Measurements from ENCODE around the gene TMTC4.

Gene TMTC4

DNA sequence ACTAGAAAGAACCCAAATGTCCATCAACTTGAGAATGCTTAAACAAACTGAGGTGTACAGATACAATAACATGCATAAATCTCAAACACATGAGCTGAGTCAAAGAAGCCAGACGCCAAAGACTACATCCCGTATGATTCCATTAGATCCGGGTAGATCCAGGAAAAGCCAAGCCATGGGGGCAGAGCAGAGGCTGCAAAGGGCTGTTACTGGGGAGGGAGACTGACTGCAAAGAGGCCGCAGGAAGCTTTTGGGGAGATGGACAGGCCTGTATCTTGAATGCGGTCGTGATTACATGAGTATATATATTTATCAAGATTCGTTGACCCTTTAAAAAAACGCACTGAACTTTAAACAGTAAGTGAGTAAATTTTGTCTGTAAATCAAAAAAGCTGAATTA, 114.7 kb downstream of the TMTC4 start:
- Histone ChIP-seq H3K36me3 (ENCODE audit: control insufficient read depth, insufficient read depth, low read length) (no peaks in the 10 kb centered on the region), H3K4me3 (ENCODE audit: low read depth, low read length) (no peak overlapping the region), H3K9ac (ENCODE audit: low read depth, low read length) (no peak overlapping the region)

More for the DNA sequence above, 114.7 kb downstream of the TMTC4 start:
- H3K9me3 ChIP-seq (ENCODE audit: control insufficient read depth, insufficient read depth, low read length), result no peaks in the 10 kb centered on the region
- no peak overlapping the region for H3K27ac ChIP-seq (ENCODE audit: low read depth, low read length)
- no peaks in the 10 kb centered on the region for H3K4me1 ChIP-seq (ENCODE audit: control insufficient read depth, insufficient read depth, low read length)
- H3K27me3 ChIP-seq (ENCODE audit: control insufficient read depth, insufficient read depth, low read length), result no peaks in the 10 kb centered on the region
